Measurements from ENCODE around the gene CHN2. TPM values are rescaled to one million over a fixed set of nuclear protein-coding genes. Genes with fewer than 3 reads are reported as not detected.

CHN2 gene
- polyA plus RNA-seq, 2 of the 4 experiments (the other 2 are of a cell fraction), result 0.06 TPM; not detected in 1

DNA sequence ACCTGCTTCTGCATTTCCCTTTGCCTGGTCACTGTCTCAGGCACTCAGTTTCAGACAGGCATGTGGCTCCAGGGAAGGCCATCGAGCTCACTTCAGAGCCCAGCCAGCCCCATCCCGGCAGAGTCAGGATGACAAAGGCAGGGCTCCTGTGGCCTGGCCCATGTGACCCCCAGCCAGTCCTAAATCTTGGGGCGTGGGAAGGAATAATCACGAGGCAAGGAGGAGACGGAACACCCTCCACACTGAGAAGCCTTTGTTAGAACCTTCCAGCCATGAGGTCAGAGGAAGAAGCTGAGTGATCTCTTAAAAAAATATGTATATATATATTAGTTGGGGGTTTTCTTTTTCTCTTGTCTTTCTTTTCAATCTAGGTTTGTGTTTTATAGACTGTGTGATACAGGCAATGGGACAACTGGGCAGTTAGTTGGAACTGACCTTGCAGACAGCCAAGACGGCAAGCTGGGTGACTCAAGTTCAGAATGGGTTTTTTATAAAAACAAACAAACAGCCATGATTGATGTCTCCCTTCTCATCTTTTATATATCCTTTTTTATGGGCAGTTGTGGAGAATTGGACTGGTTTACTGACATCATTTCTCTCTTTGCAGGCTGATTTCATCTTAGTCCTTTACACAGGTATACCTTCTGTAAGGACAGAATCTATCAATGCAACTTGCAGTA lies 60.8 kb downstream of the CHN2 start:
- no peak for DNase-seq (ENCODE audit: low read depth in 1 of 2, low spot score in 1 of 2)
- Histone ChIP-seq H3K4me2 (no peak overlapping the region; the same call in 2 of the 3 replicates), H3K27ac (no peak overlapping the region), H3K4me1 (no peaks in the 10 kb centered on the region), H3K9me3 (no peaks in the 10 kb centered on the region), H3K4me3 (no peak overlapping the region)
- ATAC-seq, result no peak; a peak in 1 of 6 replicates
- CTCF ChIA-PET, result interaction anchor here (1.0 kb wide), 1 partner anchor 65 kb away, joined by 3 read pairs; no protein-coding TSS in a partner anchor
- POLR2A ChIA-PET, result no interaction called here
- FAIRE-seq, result no peak
- 35% methylated on average over 6 of the region's 6 CpGs for WGBS (ENCODE audit: missing lambda C conversion rate)
- no peak for TF ChIP-seq ELK1 (IDR thresholded peaks at IDR 0.05; ENCODE audit: low read depth, low read length)
- TF ChIP-seq RAD21 (conservative IDR thresholded peaks at IDR 0.05 in 1 of 2, IDR thresholded peaks at IDR 0.05 in 1 of 2), result no peak
- TF ChIP-seq HOXB5 (CRISPR knock-in tag; IDR thresholded peaks at IDR 0.05), result no peak
- no peak for TF ChIP-seq EHF (CRISPR knock-in tag; IDR thresholded peaks at IDR 0.05)
- no peak for TF ChIP-seq JUN (IDR thresholded peaks at IDR 0.05)
- no peak for TF ChIP-seq HDAC2 (IDR thresholded peaks at IDR 0.05)
- TF ChIP-seq POLR2A (IDR thresholded peaks at IDR 0.05; ENCODE audit: low read length), result no peak
- no peak for TF ChIP-seq BCL3 (IDR thresholded peaks at IDR 0.05)
- TF ChIP-seq, protein P1, sequence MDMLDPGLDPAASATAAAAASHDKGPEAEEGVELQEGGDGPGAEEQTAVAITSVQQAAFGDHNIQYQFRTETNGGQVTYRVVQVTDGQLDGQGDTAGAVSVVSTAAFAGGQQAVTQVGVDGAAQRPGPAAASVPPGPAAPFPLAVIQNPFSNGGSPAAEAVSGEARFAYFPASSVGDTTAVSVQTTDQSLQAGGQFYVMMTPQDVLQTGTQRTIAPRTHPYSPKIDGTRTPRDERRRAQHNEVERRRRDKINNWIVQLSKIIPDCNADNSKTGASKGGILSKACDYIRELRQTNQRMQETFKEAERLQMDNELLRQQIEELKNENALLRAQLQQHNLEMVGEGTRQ (IDR thresholded peaks at IDR 0.05), result no peak
- TF ChIP-seq SMC3 (IDR thresholded peaks at IDR 0.05), result no peak
- no peak for TF ChIP-seq ATOH8 (CRISPR knock-in tag; IDR thresholded peaks at IDR 0.05; ENCODE audit: low read depth)
- no peak for TF ChIP-seq ZFP36 (IDR thresholded peaks at IDR 0.05; ENCODE audit: borderline replicate concordance, partially characterized antibody)
- no peak for TF ChIP-seq HEYL (CRISPR knock-in tag; IDR thresholded peaks at IDR 0.05)
- TF ChIP-seq MAFK (IDR thresholded peaks at IDR 0.05; ENCODE audit: partially characterized antibody), result no peak
- no peak for TF ChIP-seq BHLHE40 (IDR thresholded peaks at IDR 0.05; ENCODE audit: low read depth, low read length)

DNA sequence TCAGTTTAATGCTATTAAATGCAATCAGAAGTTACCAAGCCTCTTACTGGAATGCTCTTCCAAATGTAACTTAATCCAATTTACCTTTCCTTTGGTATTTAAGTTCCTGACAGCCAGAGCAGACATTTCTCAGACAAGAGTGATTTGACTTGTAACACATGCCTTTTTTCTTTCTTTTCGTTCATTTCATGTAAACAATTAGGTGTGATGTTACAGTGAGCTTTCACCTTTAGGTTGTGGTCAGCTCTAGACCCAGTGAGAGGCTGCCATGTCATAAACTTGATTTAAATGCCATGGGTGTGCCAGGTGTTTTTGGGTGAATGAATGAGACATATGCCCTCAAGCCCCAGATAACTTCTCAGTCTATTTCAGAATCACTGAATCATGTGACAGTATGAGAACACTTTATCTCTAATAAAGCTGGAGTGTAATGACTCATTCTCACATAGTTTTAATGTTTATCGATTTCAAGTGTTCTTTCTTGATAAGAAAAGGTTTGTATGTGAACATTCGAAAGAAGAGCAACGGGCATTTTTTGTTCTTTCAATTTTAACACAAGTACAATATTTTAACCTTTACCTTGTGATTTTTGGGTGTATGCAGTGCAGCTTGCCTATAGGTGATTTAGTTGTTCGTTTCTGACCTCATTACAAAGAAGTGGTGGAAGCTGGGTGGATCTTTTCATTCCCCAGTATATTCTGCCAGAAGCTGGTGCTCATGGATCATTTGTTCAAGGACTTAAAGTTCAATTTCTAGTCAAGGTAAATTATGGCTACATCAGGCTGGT lies 61.5 kb downstream of the CHN2 start:
- TF ChIP-seq CBX2 (IDR thresholded peaks at IDR 0.05; ENCODE audit: borderline replicate concordance, low read depth) (no peak), RAD21 (conservative IDR thresholded peaks at IDR 0.05 in 1 of 2, IDR thresholded peaks at IDR 0.05 in 1 of 2) (no peak), SMC3 (IDR thresholded peaks at IDR 0.05) (no peak), FOSB (CRISPR knock-in tag; IDR thresholded peaks at IDR 0.05) (no peak), MAZ (IDR thresholded peaks at IDR 0.05; ENCODE audit: borderline replicate concordance, low read depth, low read length) (no peak), MYC (IDR thresholded peaks at IDR 0.05; ENCODE audit: borderline replicate concordance, low read length) (no peak), TFCP2L1 (CRISPR knock-in tag; IDR thresholded peaks at IDR 0.05) (no peak), EP300 (IDR thresholded peaks at IDR 0.05) (no peak), HOXB5 (CRISPR knock-in tag; IDR thresholded peaks at IDR 0.05) (no peak), SREBF2 (IDR thresholded peaks at IDR 0.05) (no peak)
- ChIA-PET POLR2A (no interaction called here), CTCF (interaction anchor here (1.0 kb wide), 1 partner anchor 66 kb away, joined by 3 read pairs; no protein-coding TSS in a partner anchor)
- FAIRE-seq (no peak), ATAC-seq (no peak), DNase-seq (ENCODE audit: low read depth in 1 of 2, low spot score in 1 of 2) (no peak)
- H3K27ac ChIP-seq, result no peak overlapping the region
- WGBS (ENCODE audit: missing lambda C conversion rate), result 23% methylated on average over 5 of the region's 5 CpGs
- H3K4me1 ChIP-seq, result no peaks in the 10 kb centered on the region
- no peaks in the 10 kb centered on the region for H3K9me3 ChIP-seq
- H3K4me2 ChIP-seq, result peak overlapping the region; percentile 1; the same call in 1 of the 3 replicates
- H3K4me3 ChIP-seq, result no peak overlapping the region

Measured in A549 (cell line).